B cell (primary cell): ENCODE data around the gene NR4A3. TPM values are rescaled to one million over a fixed set of nuclear protein-coding genes. Genes with fewer than 3 reads are reported as not detected.

Experiments used
- ATAC-seq: fragments of 200-7000 bp; cut with Tn5 transposase; one replicate; pipeline ENCODE4 v1.10.0; 2021; ENCODE audit warnings: low read depth, mild to moderate bottlenecking, moderate number of reproducible peaks, moderate library complexity
- CTCF ChIA-PET: fragments of 350-600 bp; sonication (Branson Sonifier 250); formaldehyde crosslinking; loops from one replicate; lab custom pipeline; 2021; ENCODE audit warnings: antibody characterized with exemption, inconsistent platforms; lab: Charles Lee
- POLR2A ChIA-PET: fragments of 350-600 bp; sonication (Branson Sonifier 250); formaldehyde crosslinking; loops from one replicate; lab custom pipeline; 2021; ENCODE audit warnings: antibody characterized with exemption; lab: Charles Lee
- DNase-seq: peaks from one replicate; pipeline ENCODE4 v3.0.0; 2013
- H2AFZ ChIP-seq: 2 replicates; pipeline ENCODE4 v1.6.1; 2012; ENCODE audit warnings: mild to moderate bottlenecking, low read depth, low read length; ENCODE audit not compliant: insufficient read depth, poor library complexity, severe bottlenecking
- H3K27ac ChIP-seq, 2 donors: 1 replicate in 1 of 2; 2 replicates in 1 of 2; pipeline ENCODE4 v1.5.1; 2012 to 2013; ENCODE audit warnings: low read length in 2 of 2, mild to moderate bottlenecking in 2 of 2, moderate library complexity in 1 of 2
- H3K27me3 ChIP-seq, 4 experiments: fragments of 200-600 bp in 1 of 4; sonication (generic) in 1 of 4; replicated peaks in 1 of 4; 1 replicate in 2 of 4; 2 replicates in 2 of 4; pipeline versions ENCODE4 v1.6.1 to v1.7.0; 2013 to 2016; ENCODE audit warnings: low read length in 3 of 4, mild to moderate bottlenecking in 2 of 4, mixed read lengths in 1 of 4, moderate library complexity in 1 of 4; ENCODE audit not compliant: insufficient read depth in 4 of 4, control insufficient read depth in 3 of 4; ENCODE audit errors: control extremely low read depth in 1 of 4
- H3K36me3 ChIP-seq, 2 experiments: replicated peaks in 1 of 2; 1 replicate in 1 of 2; 2 replicates in 1 of 2; pipeline versions ENCODE4 v1.6.1 to v1.7.1; 2013; ENCODE audit warnings: low read length in 1 of 2; ENCODE audit not compliant: insufficient read depth in 2 of 2, control insufficient read depth in 1 of 2; ENCODE audit errors: control extremely low read depth in 1 of 2, extremely low read depth in 1 of 2
- H3K4me1 ChIP-seq, 2 donors: fragments of 200-600 bp in 1 of 2; sonication (generic) in 1 of 2; 1 replicate in 1 of 2; 2 replicates in 1 of 2; pipeline versions ENCODE4 v1.5.1 to v1.6.1; 2013 to 2017; ENCODE audit warnings: low read length in 2 of 2; ENCODE audit not compliant: control insufficient read depth in 2 of 2, insufficient read depth in 2 of 2
- H3K4me2 ChIP-seq: replicated peaks from 2 replicates; pipeline ENCODE3; 2012; ENCODE audit warnings: mild to moderate bottlenecking, low read depth, low read length; ENCODE audit not compliant: poor library complexity, severe bottlenecking
- H3K4me3 ChIP-seq, 5 experiments: fragments of 200-600 bp in 1 of 5; sonication (generic) in 1 of 5; 1 replicate in 3 of 5; 2 replicates in 2 of 5; pipeline versions ENCODE4 v1.5.1 to v1.7.0; 2011 to 2016; ENCODE audit warnings: low read length in 4 of 5, mild to moderate bottlenecking in 4 of 5, low read depth in 2 of 5, control low read depth in 1 of 5, moderate library complexity in 1 of 5; ENCODE audit not compliant: insufficient read depth in 1 of 5; ENCODE audit errors: control extremely low read depth in 1 of 5, extremely low read depth in 1 of 5
- H3K79me2 ChIP-seq: fragments of 200-600 bp; sonication (generic); one replicate; pipeline ENCODE4 v1.6.0; 2016; ENCODE audit warnings: low read length; ENCODE audit not compliant: control insufficient read depth, insufficient read depth
- H3K9ac ChIP-seq: fragments of 200-600 bp; sonication (generic); 2 replicates; pipeline ENCODE4 v1.6.1; 2017; ENCODE audit warnings: mild to moderate bottlenecking, low read length, moderate library complexity
- H3K9me3 ChIP-seq, 3 donors: one replicate each; pipeline versions ENCODE4 v1.6.1 to v1.7.1; 2013; ENCODE audit warnings: low read length in 2 of 3; ENCODE audit not compliant: control insufficient read depth in 2 of 3, insufficient read depth in 1 of 3; ENCODE audit errors: control extremely low read depth in 1 of 3
- H4K20me1 ChIP-seq: 2 replicates; pipeline ENCODE4 v1.6.0; 2012; ENCODE audit warnings: mild to moderate bottlenecking, low read length; ENCODE audit not compliant: insufficient read depth, control insufficient read depth, poor library complexity, severe bottlenecking
- H3K27ac Mint-ChIP-seq: one replicate; pipeline ENCODE4 v1.8.0; 2021; ENCODE audit warnings: mixed read lengths
- H3K27me3 Mint-ChIP-seq: one replicate; pipeline ENCODE4 v1.8.0; 2021; ENCODE audit warnings: mixed read lengths
- H3K4me1 Mint-ChIP-seq: one replicate; pipeline ENCODE4 v1.8.0; 2021; ENCODE audit warnings: mixed read lengths
- H3K4me3 Mint-ChIP-seq: one replicate; pipeline ENCODE4 v1.8.0; 2021; ENCODE audit warnings: mixed read lengths
- H3K9me3 Mint-ChIP-seq: one replicate; pipeline ENCODE4 v1.8.0; 2022; ENCODE audit warnings: mixed read lengths; ENCODE audit not compliant: insufficient read depth
- EZH2 ChIP-seq: IDR thresholded peaks from 2 replicates; pipeline ENCODE4 v1.6.1; 2012; ENCODE audit warnings: borderline replicate concordance, low read depth, mild to moderate bottlenecking, moderate library complexity, low read length; ENCODE audit not compliant: insufficient read depth, poor library complexity, severe bottlenecking
- WGBS: methylation state at CpG from one replicate; pipeline ENCODE4 v1.1.5; 2013; ENCODE audit warnings: missing lambda C conversion rate; ENCODE audit not compliant: insufficient coverage; 5-methylcytosine and 5-hydroxymethylcytosine counted together
- intact Hi-C: fragments of 100-400 bp; cut with micrococcal nuclease; formaldehyde crosslinking; loops from one replicate; pipeline ENCODE4 v1.10.0; 2022
- polyA plus RNA-seq: library from polyadenylated mRNA; depleted of rRNA; stranded (reverse); fragments of >200 nt; gene quantifications from 2 replicates; pipeline ENCODE4 v1.2.3, GENCODE V29; 2012
- total RNA-seq, 2 donors: library from RNA; stranded (reverse); fragments of 120-200 nt in 1 of 2; gene quantifications; 1 replicate in 1 of 2; 2 replicates in 1 of 2; pipeline versions ENCODE4 v1.2.3 to v1.2.4, GENCODE V29; 2013 to 2022
- TF ChIP-seq, protein P1 (sequence below): fragments of 200-600 bp; IDR thresholded peaks from one replicate; pipeline ENCODE4 v1.8.0; 2022; ENCODE audit warnings: antibody characterized with exemption, mild to moderate bottlenecking

Gene NR4A3
- total and polyA plus RNA-seq, 2 donors (not counting 1 experiment from before 2014, with no cell fraction given): 2.5 to 20.1 TPM

DNA sequence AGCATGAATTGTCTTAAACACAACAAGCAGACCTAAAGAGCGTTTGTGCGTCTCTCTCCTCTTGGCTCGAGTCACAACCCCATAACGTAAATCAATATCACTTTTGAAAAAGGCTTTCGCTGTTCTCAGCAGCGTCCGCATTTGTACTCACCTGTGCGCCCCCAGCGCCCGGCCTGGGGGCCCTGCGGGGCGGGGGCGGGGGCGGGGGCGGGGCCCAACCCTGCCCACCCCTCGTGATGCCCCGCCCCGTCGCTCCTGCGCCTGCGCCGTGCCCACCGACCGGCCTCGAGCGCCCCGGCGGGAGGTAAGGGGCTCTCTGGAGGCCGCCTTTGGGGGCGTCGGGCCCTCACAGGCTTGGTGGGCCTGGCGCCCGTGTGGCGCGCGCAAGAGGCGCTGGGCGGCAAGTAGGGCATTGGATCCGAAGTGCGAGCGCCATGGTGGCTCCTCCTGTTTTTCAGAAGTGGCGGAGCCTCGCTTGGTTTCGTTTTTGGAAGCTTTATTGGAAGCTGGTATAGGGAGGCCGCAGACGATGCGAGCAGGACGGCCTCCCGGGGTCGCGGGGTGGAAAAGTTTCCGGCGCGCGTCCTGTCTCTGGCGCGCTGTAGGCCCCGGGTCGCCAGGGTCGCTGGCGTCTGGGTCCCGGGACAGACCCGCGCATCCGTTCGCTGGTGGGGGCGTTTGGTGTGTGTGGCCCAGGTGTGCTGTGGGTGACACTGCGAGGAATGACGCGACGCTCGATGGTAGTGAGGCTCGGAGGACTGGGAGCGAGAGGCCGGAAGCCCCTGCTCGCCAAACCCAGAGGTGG, 84.9 kb downstream of the NR4A3 start, which contains the start of gene STX17:
Gene STX17, plus strand, starts transcription at position 252 of the 805 bp plus-strand sequence. CDS start 8,586 bp downstream, outside the sequence.
- CTCF ChIA-PET: interaction anchor here (0.7 to 2.1 kb wide), 7 partner anchors 19 to 1058 kb away, joined by 3 to 6 read pairs (median 4); no protein-coding TSS in a partner anchor
- Histone ChIP-seq H3K27me3 (peaks cover 0 to 3% (median 0%) of the 10 kb centered on the region in 4 experiments), H2AFZ (peak within 1 kb of the TSS; percentile 84), H3K9ac (peak within 1 kb of the TSS; percentile 83), H3K9me3 (no peaks in the 10 kb centered on the region), H3K4me3 (peak within 1 kb of the TSS; percentile 75 to 98 (median 97)), H3K36me3 (peaks cover 0 to 4% of the 10 kb centered on the region in 2 experiments), H3K79me2 (peaks cover 25% of the 10 kb centered on the region), H3K4me2 (peak within 1 kb of the TSS; percentile 83), H3K4me1 (peaks cover 4 to 14% of the 10 kb centered on the region in 2 donors), H3K27ac (peak within 1 kb of the TSS; percentile 91 to 96), H4K20me1 (peaks cover 2% of the 10 kb centered on the region)
- DNase-seq (peak; percentile 93), ATAC-seq (peak; percentile 88)
- Mint-ChIP-seq H3K27ac (peak within 1 kb of the TSS; percentile 98), H3K27me3 (no peaks in the 10 kb centered on the region), H3K4me3 (peak within 1 kb of the TSS; percentile 99), H3K9me3 (no peaks in the 10 kb centered on the region), H3K4me1 (peaks cover 17% of the 10 kb centered on the region)
- POLR2A ChIA-PET: no interaction called here
- TF ChIP-seq EZH2: no peak
- TF ChIP-seq, protein P1, sequence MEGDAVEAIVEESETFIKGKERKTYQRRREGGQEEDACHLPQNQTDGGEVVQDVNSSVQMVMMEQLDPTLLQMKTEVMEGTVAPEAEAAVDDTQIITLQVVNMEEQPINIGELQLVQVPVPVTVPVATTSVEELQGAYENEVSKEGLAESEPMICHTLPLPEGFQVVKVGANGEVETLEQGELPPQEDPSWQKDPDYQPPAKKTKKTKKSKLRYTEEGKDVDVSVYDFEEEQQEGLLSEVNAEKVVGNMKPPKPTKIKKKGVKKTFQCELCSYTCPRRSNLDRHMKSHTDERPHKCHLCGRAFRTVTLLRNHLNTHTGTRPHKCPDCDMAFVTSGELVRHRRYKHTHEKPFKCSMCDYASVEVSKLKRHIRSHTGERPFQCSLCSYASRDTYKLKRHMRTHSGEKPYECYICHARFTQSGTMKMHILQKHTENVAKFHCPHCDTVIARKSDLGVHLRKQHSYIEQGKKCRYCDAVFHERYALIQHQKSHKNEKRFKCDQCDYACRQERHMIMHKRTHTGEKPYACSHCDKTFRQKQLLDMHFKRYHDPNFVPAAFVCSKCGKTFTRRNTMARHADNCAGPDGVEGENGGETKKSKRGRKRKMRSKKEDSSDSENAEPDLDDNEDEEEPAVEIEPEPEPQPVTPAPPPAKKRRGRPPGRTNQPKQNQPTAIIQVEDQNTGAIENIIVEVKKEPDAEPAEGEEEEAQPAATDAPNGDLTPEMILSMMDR: no peak
- intact Hi-C loops: loop anchor here (1.0 to 2.0 kb wide), 4 partner anchors 87 to 722 kb away; partner anchors contain the start of gene INVS
- WGBS: 1% methylated on average over 66 of the region's 76 CpGs
